NCI-H1092 (cell line): ENCODE measurements around the gene ARHGAP31.
"Not testable (repeated sequence)": the region's sequence is repeated elsewhere in the genome, so short reads cannot be mapped to it uniquely, and the experiment has no call there.

ENCODE experiments used
- DNase-seq: peaks from one replicate; lab custom pipeline; 2025; lab: John Stamatoyannopoulos, UW

Gene ARHGAP31

GRCh38 chr3:119295816-119296726, 1.9 kb downstream of the ARHGAP31 start:
- no peak for DNase-seq

DNA sequence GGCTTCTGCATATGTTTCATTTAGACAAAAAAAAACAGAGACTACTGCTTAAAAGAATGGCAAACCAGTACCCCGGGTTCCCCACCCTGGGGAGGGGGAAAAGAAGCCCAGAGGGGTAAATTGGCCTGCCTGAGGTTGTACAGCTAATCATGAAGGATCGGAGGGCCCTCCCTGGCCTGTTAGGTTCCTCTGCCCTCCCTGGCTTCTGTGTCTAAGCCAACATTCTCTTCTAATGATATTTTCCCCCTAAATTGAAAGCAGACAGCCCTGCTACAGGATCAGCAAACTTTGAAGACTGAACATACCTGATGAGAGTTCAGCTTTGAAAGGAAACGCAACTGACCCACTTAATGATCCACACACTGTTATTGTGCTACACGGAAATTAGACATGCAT, 2.5 kb downstream of the ARHGAP31 start:
- DNase-seq: no peak

- DNase-seq: no peak
Measured at GRCh38 chr3:119297169-119297568, 3.0 kb downstream of the ARHGAP31 start.

DNA sequence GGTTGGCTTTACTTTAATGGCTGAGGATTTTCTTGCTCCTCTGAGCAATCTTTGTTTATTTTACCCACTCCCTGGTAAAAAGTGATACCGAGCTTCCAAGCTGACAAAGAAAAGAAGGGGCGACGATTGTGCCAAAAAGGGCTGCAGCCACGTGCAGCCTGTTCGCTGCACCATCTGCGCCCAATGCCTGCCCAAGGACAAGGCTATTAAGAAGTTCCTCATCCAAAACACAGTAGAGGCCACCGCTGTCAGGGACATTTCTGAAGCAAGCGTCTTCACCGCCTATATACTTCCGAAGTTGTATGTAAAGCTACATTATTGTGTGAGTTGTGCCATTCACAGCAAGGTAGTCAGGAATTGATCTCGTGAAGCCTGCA, 4.4 kb downstream of the ARHGAP31 start:
- DNase-seq: no peak

DNA sequence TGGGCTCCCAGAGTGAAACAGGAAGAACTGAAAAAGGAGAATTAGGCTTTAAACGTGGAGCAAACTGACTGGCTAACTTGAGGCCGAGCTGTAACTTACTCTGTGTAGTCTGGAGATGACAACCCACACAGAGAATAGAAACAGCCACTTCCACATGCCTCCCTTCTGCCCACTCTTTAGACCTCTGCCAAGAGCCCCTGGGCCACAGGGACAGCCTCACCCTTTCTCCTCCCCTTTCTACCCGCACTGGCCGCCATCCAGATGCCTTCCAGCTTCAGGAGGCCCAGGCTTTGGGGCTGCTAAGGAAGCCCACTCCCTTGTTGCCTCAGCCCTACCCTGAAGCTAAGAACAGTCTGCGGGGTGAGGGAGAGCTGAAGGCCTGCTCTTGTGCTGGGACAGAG, 6.8 kb downstream of the ARHGAP31 start:
- no peak for DNase-seq

- no peak for DNase-seq
Measured at GRCh38 chr3:119301662-119302061, 7.5 kb downstream of the ARHGAP31 start.

GRCh38 chr3:119302697-119303551, 8.7 kb downstream of the ARHGAP31 start:
- no peak for DNase-seq

GRCh38 chr3:119304201-119304713, 10.1 kb downstream of the ARHGAP31 start:
- DNase-seq: no peak

DNA sequence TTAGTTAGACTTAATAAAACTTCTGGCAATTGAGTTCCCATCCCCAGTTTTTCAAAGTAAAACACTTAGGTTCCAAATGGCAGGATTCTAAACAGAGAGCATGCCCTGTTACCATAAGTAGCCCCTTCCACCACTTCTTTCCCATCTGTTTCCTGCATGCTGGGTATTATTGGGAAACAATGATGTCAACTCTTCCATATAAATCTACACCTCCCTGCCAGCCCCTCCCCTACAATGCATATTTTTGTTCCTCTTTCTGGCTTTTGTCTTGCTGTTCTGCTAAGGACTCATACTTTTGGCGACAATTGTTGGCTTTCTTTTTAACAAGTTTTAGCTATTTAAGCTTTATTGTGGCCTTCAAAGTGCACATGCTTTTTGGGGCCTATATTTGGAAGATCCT, 11.1 kb downstream of the ARHGAP31 start:
- no peak for DNase-seq

GRCh38 chr3:119306378-119306777, 12.2 kb downstream of the ARHGAP31 start:
- not testable (repeated sequence) for DNase-seq

GRCh38 chr3:119308355-119308754, 14.2 kb downstream of the ARHGAP31 start:
- DNase-seq: no peak

DNA sequence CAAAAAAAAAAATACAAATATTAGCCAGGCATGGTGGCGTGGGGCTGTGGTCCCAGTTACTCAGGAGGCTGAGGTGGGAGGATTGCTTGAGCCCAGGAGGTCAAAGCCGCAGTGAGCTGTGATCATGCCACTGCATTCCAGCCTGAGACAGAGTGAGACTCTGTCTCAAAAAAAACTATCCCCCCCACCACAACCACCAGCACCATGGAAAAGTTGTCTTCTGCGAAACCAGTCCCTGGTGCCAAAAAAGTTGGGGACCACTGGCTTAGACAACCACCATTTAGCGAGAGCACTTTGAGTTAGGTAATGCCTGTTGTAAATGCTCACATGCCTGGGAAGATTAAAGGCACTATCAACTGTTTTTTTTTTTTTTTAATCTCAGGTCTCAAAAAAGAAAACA, 15.4 kb downstream of the ARHGAP31 start:
- DNase-seq: no peak

- DNase-seq: no peak
Measured at GRCh38 chr3:119310071-119310470, 15.9 kb downstream of the ARHGAP31 start.

DNA sequence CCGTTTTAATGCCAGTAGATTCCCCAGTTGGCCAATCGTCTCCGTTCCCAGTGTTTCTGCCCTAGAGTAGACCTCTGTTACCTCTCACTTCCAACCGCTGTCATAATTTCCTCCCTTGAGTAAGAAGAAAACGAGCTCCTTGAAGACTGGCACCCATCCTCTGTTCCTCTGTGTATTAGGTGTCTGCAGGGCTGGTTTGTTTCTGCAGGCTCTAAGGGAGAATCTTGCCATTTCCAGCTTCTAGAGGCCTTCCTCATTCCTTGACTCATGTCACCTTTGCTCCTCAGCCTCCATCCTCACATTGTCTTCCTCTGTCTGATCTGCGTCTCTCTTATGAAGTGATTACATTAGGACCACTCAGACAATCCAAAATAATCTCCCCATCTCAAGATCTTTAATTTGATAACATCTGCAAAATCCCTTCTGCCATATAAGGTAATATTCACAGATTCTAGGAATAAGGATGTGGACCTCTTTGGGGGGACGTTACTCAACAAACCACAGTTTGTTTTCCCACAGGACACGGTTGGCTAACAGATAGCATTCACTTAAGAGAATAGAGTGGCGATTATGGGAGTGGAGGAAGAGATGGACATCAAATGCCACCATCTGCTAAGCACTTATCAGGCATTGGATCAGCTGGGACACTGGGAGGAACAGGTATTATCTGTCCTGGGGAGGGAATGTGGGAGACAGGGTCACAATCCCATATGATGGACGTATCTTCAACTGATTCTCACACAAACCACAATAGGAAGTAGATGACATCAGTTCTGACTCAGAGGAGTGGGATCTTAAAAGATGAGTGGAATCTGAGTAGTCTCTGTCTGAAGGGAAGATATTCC, 17.1 kb downstream of the ARHGAP31 start:
- DNase-seq: no peak

DNA sequence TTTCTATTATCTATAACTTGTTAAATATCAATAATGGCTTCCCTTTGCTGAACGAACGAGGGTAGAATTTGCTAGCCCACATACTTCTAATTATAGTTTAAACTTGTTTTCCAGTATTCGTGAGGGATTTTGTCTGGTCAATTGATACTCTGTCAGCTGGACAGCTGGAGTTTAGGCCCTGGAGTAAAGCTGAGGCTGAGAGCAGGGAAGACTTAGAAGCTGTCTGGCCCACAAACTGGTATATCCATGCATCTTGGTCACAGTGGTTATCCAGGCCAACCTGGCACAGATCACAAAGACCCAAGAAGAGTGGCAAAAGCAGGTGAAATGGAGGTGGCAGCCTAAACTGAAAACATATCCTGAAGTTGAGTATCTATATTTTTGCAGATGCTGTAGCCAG, 19.3 kb downstream of the ARHGAP31 start:
- no peak for DNase-seq

- no peak for DNase-seq
Measured at GRCh38 chr3:119314821-119315220, 20.6 kb downstream of the ARHGAP31 start.

- DNase-seq: no peak
Measured at GRCh38 chr3:119315600-119316312, 21.6 kb downstream of the ARHGAP31 start.

DNA sequence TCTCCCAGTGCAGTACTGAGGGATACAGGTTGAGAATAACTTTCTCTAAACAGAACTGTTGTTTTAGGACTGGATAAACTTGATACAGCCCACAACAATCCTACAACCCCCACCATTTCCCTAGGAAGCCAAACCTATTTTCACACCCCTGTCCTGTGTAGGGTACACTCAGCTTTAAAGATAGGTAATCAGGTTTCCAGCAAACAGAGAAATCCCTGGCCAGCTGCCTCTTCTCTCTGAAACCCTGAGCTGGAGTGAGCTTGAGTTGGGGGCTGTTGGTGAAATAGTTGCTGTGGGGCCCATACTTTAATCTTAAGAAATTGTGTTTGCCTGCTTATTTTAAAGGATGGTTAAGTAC, 22.1 kb downstream of the ARHGAP31 start:
- DNase-seq: no peak

DNA sequence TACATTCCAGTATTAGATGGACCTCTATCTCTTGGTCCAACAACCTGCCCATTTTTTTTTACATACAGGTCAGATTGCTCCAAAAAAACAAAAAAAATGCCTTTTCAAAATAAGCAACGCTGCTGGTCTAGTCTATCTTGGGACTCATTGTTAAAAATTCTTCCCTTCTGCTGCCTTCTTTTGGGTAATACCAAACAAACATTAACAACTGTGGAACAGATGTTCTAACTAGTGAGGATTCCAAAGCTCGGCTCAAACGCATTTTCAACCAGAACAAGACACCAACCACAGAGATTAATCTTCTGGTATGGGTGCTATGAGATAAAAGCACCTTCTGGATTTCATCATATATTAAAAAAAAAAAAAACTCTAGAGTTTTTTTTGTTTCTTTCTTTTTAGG, 24.7 kb downstream of the ARHGAP31 start:
- no peak for DNase-seq

DNA sequence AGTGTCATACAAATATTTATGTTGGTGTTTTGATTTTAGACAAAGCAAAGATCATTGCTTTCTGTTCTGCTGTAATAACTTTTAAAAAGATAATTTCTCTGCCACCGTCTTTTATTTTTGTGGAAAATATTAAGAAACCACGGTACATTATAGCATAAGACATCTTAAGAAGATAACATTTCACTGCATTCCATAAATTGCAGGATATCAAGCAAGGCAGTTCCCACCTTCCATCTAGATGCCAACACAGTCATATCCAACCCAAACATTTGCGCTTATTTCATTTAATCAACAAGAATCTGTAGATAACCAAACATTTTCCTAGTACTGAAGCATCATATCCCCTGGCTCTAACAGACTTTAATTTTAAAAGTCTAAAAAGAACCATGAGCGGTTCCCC, 25.1 kb downstream of the ARHGAP31 start:
- no peak for DNase-seq

DNA sequence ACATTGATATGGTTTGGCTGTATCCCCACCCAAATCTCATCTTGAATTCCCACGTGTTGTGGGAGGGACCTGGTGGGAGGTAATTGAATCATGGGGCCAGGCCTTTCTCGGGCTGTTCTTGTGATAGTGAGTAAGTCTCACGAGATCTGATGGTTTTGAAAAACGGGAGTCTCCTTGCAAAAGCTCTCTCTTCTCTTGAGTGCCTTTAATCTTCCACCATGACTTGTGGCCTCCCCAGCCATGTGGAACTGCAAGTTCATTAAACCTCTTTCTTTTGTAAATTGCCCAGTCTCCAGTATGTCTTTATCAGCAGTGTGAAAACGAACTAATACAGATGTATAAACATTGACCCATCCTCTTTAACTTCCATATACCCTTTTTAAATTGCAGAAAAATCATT, 26.6 kb downstream of the ARHGAP31 start:
- DNase-seq: not testable (repeated sequence)
